NOMO-1 treated with DMSO at 0.1 percent for 48 hours (cell line): ENCODE data around the gene CD19.
A peak's percentile ranks its signal among the peaks of the same experiment; 100 is the strongest.
"Not testable (repeated sequence)": the region's sequence is repeated elsewhere in the genome, so short reads cannot be mapped to it uniquely, and the experiment has no call there.

ENCODE experiments used
- DNase-seq: peaks from one replicate; lab custom pipeline; 2025; ENCODE audit not compliant: unreplicated experiment; lab: John Stamatoyannopoulos, UW

CD19 gene

DNA sequence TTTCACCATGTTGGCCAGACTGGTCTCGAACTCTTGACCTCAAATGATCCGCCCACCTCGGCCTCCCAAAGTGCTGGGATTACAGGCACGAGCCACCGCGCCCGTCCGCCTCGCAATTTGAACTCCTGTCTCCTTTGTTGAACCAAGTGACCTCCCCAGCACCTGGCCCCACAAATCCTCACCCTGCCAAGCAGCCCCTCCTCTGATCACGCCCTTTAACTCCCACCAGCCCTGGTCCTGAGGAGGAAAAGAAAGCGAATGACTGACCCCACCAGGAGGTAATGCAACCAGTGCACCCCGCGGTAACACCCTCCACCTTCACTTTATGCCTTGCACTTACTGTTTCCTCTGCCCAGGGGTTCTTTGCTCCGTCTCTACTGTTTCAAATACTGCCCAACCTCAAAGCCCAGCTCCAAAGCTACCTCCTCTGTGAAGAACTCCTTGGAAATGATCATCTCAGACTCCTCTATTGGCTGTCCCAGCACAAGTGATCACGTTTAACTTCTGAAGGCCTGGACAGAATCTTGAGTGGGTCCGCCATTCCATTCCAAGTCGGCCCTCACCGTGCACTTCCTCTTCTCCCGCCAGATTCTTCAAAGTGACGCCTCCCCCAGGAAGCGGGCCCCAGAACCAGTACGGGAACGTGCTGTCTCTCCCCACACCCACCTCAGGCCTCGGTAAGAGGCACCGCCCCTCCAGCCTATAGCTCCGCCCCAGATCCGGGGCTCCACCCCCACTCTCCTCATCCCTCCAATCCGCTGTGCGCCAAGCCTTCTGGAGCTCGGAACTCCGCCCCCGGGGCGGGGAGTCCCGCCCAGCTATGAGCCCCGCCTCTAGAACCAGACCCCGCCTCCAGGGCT, 4.4 kb downstream of the CD19 start:
- peak; percentile 94 for DNase-seq

DNA sequence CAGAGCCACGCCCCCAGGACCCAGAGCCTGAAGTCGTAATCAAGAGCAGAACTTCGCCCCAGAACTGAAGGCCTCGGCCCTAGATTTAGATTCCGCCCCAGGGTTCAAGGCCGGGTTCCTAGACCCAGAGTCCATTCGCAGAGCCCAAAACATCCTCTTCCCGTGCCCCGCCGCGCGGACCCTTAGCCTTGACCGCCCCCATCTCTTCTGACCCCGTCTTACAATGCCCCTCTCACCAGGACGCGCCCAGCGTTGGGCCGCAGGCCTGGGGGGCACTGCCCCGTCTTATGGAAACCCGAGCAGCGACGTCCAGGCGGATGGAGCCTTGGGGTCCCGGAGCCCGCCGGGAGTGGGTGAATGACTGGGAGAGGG, 5.0 kb downstream of the CD19 start:
- DNase-seq: no peak

DNA sequence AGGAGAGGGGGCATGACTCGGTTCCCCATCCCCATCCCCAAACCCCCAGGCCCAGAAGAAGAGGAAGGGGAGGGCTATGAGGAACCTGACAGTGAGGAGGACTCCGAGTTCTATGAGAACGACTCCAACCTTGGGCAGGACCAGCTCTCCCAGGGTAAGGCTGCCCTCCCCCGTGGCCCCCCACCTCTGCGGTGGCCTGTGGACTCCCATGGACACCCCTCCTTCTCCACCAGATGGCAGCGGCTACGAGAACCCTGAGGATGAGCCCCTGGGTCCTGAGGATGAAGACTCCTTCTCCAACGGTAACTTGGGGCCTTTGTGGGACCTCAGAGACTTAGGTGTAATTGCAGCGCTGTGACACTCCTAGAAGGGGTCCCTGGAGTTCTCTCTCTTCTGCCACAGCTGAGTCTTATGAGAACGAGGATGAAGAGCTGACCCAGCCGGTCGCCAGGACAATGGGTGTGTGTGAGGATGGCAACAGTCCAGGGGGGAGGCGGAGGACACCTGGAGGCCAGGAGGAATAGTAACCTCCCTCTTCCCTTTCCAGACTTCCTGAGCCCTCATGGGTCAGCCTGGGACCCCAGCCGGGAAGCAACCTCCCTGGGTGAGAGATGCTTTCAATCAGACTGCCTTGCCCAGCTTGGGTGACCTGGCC, 5.6 kb downstream of the CD19 start:
- DNase-seq: no peak

DNA sequence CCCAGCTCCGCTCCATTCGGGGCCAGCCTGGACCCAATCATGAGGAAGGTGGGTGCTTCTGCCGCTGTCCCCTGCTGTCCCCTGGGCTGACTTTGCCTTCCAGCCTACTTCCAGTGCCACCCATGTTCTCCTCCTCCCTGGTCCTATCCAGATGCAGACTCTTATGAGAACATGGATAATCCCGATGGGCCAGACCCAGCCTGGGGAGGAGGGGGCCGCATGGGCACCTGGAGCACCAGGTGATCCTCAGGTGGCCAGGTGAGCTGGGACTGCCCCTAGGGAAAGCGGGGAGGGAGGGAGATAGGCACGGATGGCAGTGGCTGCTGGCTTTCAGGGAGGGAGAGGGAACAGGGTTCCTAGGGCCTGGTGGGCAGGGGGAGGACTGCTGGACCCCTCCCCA, 7.0 kb downstream of the CD19 start:
- DNase-seq: no peak

DNA sequence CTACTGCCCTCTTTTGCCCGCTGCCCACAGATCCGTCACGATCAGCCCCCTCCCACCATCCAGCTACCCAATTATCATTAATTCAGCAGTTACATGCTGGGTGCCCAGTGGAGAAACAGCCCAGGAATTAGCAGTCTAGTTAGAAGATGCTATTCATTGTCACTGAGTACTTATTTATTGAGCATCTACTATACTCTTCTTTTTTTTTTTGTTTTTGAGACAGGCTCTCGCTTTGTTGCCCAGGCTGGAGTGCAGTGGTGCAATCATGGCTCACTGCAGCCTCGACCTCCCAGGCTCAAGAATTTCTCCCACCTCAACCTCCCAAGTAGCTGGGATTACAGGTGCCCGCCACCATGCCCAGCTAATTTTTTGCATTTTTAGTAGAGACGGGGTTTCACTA, 8.1 kb downstream of the CD19 start:
- not testable (repeated sequence) for DNase-seq

DNA sequence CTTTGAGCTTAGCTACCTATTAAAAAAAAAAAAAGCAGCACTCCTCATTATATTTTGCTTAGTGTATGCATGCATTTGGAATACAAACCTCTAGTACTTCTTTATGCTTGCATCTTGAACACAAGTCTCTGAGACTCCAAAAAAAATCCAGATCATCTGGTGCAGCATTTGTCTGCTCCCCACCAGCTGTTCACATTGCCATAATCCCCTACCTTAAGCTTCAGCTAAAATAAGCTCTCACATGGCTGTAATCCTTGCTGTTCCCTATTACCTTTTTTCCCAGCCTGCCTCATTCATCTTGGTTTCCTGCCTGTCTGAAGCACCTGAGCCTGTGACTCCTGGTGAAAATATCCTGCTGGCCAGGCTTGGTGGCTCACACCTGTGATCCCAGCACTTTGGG, 11.5 kb downstream of the CD19 start:
- DNase-seq: no peak

DNA sequence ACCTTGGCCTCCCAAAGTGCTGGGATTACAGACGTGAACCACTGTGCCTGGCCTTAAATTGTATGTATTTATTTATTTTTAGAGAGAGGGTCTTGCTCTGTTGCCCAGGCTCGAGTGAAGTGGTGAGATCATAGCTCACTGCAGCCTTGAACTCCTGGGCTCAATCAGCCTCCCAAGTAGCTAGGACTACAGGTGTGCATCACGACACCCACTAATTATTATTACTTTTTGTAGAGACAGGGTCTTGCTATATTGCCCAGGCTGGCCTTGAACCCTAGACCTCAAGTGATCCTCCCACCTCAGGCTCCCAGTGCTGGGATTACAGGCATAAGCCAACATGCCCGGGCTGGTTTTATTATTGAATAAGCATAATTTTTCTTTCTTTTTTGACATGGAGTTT, 14.9 kb downstream of the CD19 start:
- no peak for DNase-seq

DNA sequence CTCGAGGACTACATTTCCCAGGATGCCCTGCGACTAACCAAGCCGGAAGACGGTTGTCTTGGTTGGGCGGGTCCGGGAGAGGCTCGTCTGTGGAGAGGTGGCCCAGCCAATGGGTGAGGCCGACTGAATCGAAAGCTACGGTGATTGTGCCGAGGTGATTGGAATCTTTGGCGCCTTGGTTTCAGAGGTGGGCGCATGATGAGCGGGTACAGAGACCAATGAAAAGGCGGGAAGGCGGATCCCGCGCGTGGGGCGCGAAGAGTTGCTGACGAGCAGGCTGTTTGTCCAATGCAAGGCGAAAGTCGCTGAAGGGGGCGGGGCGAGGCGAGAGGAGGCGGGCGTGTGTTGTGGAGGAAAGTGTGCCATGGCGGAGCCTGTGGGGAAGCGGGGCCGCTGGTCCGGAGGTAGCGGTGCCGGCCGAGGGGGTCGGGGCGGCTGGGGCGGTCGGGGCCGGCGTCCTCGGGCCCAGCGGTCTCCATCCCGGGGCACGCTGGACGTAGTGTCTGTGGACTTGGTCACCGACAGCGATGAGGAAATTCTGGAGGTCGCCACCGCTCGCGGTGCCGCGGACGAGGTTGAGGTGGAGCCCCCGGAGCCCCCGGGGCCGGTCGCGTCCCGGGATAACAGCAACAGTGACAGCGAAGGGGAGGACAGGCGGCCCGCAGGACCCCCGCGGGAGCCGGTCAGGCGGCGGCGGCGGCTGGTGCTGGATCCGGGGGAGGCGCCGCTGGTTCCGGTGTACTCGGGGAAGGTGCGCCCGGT, 19.1 kb downstream of the CD19 start, which contains the start of gene NFATC2IP:
TSS of gene NFATC2IP (plus strand) at position 290 of the 762 bp plus-strand sequence. CDS start at position 365, 75 bp downstream.
- peak; percentile 99 for DNase-seq

DNA sequence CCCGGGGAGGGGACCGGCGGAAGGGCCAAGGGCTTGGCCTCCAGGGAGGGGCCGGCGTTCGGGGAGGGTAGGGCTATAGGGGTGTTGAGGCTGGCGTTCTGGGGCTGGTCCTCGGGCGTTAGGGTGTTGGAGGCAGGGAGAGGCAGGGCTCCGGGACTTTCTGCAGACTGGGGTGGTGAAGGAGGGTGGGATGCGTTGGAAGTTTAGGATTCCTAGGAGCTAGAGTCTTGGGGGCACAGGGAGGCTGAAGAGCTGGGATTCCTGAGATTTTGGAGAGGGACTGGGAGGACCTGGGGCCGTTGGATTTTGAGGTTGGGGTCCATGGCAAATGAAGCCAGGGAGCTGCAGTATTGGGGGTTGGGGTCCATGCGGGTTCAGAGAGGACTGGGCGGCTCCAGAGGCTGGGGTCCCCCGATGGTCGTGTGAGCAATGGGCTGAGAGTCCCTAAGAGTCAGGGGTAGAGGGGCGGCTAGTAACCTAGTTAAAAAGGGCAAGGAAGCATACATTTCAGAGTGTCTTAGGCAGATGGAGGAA, 19.7 kb downstream of the CD19 start:
- peak; percentile 8 for DNase-seq

DNA sequence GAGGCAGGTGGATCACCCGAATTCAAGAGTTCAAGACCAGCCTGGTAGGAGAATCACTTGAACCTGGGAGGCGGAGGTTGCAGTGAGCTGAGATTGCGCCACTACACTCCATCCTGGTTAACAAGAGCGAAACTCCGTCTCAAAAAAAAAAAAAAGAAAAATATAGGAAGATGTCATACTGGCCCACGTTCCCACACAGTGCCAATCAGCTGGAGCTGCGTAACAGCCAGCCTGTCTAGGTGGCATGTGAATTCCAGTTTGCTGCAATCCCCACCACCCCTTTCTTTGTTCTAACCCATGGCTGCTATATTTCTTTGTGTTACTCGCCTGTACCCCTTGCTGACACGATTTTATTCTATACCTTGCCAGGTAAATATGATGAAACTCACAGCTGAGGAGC, 26.4 kb downstream of the CD19 start:
- no peak for DNase-seq

DNA sequence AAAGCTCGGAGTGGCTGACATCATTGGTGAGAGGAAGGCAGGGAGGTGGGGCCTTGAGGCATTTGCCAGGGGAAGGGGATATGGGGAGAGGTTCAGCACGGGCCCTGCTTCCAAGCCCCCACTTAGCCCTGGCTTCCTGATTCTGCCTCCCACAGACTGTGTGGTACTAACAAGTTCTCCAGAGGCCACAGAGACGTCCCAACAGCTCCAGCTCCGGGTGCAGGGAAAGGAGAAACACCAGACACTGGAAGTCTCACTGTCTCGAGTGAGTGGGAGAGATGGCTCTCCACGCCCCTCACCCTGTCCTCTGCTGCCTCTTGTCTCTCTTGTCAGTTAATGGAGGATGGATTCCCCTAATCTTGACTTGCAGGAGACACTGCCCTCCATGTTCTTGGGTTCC, 27.1 kb downstream of the CD19 start:
- DNase-seq: no peak

DNA sequence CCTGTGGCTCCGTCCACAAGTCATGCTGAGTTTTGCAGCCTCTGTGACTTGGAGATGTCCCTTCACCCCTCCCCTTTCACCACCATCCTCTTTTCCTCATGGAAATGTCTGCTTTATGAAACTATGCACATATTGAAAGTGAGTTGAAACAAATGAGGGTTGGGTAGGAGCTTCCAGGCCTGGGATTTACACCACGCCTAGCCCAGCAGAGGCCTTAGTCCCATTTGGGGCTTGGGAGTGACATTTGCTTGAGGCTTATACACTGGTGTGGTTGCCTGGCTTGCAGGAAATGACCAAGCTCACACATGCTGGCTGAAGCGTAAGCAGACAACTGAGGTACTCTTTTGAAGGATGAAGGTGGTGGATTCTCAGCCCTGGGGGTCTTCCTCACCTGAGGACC, 32.3 kb downstream of the CD19 start:
- no peak for DNase-seq

DNA sequence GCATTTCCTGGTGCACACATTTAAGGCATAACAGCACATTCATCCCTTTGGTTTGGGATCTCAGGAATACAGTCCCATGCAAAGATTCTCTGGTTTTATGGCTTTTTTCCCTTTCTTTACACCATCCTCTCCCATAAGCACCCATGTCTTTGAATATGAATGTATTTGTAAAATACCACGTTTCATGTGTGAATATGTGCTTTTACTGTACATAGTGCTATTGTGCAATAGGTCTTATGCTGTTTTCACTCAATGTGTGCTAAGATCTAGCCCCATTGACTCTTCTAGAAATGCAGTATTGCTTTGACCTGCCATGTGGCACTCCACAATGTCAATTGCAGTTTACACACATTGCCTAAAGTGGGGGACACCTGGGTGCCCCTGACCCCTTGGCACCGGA, 32.7 kb downstream of the CD19 start:
- no peak for DNase-seq

DNA sequence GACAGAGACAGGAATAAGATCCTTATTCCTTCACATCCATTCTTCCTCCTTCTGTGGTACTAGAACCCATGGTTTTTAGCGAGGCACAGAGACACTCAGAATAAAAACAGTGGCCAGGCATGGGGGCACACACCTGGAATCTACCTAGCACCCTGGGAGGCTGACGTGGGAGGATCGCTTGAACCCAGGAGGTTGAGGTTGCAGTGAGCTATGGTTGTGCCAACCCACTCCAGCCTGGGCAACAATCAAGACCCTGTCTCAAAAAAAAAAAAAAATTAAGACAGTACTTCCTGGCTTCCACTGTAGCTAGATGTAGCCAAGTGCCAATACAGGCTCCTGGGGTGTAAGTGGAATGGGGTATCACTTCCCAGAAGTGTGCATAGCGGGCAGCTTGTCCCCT, 35.4 kb downstream of the CD19 start:
- DNase-seq: no peak

DNA sequence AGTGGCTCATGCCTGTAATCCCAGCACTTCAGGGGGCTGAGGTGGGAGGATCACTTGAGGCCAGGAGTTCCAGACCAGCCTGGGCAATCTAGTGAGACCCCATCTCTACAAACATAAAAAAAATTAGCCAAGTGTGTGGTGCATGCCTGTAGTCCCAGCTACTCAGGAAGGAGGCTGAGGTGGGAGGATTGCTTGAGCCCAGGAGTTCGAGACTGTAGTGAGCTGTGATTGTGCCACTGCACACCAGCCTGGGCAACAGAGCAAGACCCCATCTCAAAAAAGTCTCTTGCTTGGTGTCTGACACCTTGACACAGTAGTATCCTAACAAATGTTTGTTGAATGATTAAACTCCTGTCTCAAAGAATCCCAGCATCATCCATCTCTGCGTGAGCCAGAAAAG, 37.9 kb downstream of the CD19 start:
- not testable (repeated sequence) for DNase-seq

DNA sequence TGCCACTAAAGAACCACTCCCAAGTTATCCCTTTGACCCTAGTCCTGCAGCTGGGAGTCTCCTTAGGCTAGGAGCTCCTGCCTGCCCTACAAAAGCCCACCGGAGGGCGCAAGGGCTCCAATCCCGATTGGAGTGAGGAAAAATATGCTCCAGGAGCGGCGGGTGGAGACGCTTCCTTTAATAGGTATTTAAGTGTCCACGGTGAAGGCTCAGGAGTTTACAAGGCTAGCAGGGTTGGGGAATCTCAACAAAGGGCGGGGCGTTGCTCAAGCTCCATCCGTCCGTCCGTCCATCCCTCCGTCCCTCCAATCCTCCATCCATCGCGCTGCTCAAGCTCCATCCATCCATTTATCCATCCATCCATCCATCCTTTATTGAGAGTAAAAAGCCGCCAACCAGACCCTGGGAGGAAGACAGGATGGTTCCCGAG, 42.3 kb downstream of the CD19 start:
- no peak for DNase-seq

DNA sequence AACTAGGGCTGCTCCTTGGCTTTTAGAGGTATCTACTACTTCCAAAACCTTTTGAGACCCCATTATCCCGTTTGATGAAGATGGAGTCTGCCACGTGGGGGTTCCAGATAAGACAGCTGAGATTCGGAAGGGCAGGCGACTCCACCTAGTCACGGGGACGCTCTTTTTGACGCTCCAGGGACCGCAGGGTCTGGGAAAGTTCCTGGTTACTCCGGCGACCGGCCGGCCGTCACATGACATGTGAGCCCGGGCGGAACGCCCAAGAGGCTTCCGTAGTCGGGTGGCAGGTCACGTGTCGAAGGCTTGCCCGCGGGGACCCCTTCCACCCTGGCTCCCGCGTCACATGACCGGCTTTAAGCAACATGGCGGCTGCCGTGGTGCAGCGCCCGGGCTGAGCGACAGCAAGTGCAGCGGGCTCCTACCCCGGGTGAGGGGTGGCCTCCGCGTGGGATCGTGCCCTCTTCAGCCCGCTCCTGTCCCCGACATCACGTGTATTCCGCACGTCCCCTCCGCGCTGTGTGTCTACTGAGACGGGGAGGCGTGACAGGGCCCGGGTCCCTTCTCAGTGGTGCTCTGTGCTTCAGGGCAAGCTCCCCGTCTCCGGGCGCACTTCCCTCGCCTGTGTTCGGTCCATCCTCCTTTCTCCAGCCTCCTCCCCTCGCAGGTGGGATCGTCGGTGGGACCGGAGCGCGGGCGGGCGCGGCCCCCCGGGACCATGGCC, 42.8 kb downstream of the CD19 start, which contains the start of gene SPNS1:
TSS of gene SPNS1 (plus strand) at position 342 of the 721 bp plus-strand sequence. CDS start at position 716, 374 bp downstream.
- peak; percentile 95 for DNase-seq

DNA sequence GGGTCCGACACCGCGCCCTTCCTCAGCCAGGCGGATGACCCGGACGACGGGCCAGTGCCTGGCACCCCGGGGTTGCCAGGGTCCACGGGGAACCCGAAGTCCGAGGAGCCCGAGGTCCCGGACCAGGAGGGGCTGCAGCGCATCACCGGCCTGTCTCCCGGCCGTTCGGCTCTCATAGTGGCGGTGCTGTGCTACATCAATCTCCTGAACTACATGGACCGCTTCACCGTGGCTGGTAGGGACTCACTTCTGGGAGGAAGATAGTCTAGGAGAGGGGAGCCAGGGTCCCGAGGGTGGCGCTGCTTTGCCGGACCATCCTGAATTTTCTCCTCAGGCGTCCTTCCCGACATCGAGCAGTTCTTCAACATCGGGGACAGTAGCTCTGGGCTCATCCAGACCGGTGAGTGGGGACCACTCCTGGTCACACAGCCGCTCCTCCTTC, 43.4 kb downstream of the CD19 start:
- no peak for DNase-seq

DNA sequence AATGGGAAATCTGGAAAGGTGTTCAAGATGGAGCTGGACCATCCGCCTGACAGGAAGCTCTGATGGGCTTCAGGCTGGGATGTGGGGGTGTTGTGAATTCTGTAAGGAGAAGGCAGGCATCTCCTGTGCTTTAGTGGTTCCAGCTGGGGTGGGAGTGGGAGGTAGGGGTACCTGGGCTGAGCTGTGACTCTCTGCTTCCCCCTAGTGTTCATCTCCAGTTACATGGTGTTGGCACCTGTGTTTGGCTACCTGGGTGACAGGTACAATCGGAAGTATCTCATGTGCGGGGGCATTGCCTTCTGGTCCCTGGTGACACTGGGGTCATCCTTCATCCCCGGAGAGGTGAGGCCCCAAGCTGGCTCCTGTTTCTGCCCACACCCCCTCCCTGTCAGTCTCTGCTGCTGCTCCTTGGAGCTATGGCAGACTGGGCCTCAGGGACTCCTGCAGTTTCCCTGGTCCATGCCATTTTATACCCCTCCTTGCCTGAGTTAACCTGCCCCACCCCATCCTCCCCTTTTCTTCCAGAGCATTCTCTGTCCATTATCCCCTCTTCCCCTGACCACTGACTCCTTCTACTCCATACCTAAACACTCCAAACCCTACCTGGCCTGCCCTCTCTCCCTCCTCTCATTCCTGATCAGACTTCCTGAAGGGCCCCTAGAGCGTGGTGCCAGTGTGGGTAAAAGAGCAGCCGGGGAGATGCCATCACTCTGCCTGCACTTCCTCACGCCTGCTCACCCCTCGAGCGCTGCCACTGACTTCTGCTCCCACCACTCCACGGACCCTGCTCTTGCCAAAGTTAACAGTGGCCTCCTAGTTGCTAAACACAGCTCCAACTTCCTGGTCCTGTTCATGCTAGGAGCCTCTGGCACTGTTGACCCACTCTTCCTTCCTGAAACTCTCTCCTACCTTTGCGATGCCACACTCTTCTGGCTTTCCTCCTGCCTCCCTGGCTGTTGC, 46.2 kb downstream of the CD19 start:
- no peak for DNase-seq
